ENCODE measurements around the gene MRPL10. TPM values are rescaled to one million over a fixed set of nuclear protein-coding genes. Genes with fewer than 3 reads are reported as not detected.
A peak's percentile ranks its signal among the peaks of the same experiment; 100 is the strongest.

The MRPL10 gene
- total RNA-seq, 3 donors from 2014 or later, result 35.0 to 43.5 (median 36.7) TPM

GRCh38 chr17:47820033-47820789, 11.1 kb downstream of the MRPL10 start:
- no peak for TF ChIP-seq POLR2A (IDR thresholded peaks at IDR 0.05)
- TF ChIP-seq POLR2AphosphoS5 (IDR thresholded peaks at IDR 0.05), result no peak
- TF ChIP-seq, protein P1, sequence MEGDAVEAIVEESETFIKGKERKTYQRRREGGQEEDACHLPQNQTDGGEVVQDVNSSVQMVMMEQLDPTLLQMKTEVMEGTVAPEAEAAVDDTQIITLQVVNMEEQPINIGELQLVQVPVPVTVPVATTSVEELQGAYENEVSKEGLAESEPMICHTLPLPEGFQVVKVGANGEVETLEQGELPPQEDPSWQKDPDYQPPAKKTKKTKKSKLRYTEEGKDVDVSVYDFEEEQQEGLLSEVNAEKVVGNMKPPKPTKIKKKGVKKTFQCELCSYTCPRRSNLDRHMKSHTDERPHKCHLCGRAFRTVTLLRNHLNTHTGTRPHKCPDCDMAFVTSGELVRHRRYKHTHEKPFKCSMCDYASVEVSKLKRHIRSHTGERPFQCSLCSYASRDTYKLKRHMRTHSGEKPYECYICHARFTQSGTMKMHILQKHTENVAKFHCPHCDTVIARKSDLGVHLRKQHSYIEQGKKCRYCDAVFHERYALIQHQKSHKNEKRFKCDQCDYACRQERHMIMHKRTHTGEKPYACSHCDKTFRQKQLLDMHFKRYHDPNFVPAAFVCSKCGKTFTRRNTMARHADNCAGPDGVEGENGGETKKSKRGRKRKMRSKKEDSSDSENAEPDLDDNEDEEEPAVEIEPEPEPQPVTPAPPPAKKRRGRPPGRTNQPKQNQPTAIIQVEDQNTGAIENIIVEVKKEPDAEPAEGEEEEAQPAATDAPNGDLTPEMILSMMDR (IDR thresholded peaks at IDR 0.05), result no peak
- Histone ChIP-seq H3K4me1 (peaks cover 0 to 7% of the 10 kb centered on the region in 2 donors), H3K9me3 (no peaks in the 10 kb centered on the region), H3K27me3 (no peaks in the 10 kb centered on the region), H3K27ac (no peak overlapping the region), H3K36me3 (no peaks in the 10 kb centered on the region), H3K4me3 (peak overlapping the region in 1 of 3 donors; percentile 74)
- DNase-seq (ENCODE audit: low spot score in 2 of 2), result no peak
- intact Hi-C loops (cut with DNase I; ENCODE audit: low total_unique reads), result no loop called here

DNA sequence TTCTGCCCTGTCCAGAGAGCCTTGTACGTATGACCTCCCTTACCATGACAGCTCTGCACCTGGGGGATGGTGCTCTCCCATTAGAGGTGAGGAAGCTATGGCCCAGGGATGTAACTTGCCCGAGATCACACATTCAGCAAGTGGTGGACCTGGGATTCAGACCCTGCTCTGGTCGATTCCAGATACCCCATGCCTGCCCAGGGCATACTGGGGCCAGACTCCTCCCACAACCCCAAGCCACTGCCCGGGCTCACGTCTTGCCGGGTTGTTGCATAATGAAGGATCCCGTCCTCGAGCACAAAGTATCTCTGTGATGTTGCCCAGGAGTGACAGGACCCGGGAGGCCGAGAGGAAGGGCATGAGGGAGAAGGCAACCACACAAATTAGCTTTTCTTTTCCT, 11.9 kb downstream of the MRPL10 start:
- H3K4me1 ChIP-seq, result peaks cover 0 to 7% of the 10 kb centered on the region in 2 donors
- no peaks in the 10 kb centered on the region for H3K27me3 ChIP-seq
- no peak for TF ChIP-seq POLR2AphosphoS5 (IDR thresholded peaks at IDR 0.05)
- no peak overlapping the region for H3K27ac ChIP-seq
- intact Hi-C loops (cut with DNase I; ENCODE audit: low total_unique reads), result no loop called here
- no peaks in the 10 kb centered on the region for H3K36me3 ChIP-seq
- H3K9me3 ChIP-seq, result no peaks in the 10 kb centered on the region
- no peak for DNase-seq (ENCODE audit: low spot score in 2 of 2)
- H3K4me3 ChIP-seq, result no peak overlapping the region

GRCh38 chr17:47818002-47818695, 13.2 kb downstream of the MRPL10 start:
- no peak for DNase-seq (ENCODE audit: low spot score in 2 of 2)
- H3K4me1 ChIP-seq, result peaks cover 0 to 7% of the 10 kb centered on the region in 2 donors
- no peaks in the 10 kb centered on the region for H3K36me3 ChIP-seq
- no peaks in the 10 kb centered on the region for H3K27me3 ChIP-seq
- H3K27ac ChIP-seq, result no peak overlapping the region
- H3K4me3 ChIP-seq, result no peak overlapping the region
- H3K9me3 ChIP-seq, result no peaks in the 10 kb centered on the region
- TF ChIP-seq, protein P1 (IDR thresholded peaks at IDR 0.05), result no peak
- TF ChIP-seq POLR2AphosphoS5 (IDR thresholded peaks at IDR 0.05), result no peak
- TF ChIP-seq POLR2A (IDR thresholded peaks at IDR 0.05), result no peak
- intact Hi-C loops (cut with DNase I; ENCODE audit: low total_unique reads), result no loop called here

DNA sequence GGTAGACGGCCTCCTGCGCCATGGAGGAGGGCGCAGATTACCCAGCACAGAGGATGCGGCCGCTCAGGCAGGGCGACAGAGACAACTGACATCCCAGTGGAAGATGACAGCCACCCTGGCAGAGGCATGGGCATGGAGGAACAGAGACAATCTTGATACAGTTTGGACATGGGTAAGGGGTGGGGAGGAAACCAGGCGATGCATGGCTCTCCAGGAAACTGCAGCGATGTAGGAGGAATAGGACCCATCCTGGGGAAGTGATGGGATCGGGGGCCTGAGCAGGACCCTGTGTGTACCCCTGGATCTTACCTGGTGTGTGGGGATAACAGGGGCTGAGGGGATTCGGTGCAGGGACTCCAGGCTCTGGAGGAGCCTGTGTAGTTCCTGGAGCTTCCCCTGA, 14.4 kb downstream of the MRPL10 start:
- TF ChIP-seq POLR2AphosphoS5 (IDR thresholded peaks at IDR 0.05) (no peak), POLR2A (IDR thresholded peaks at IDR 0.05) (no peak)
- TF ChIP-seq, protein P1 (IDR thresholded peaks at IDR 0.05), result no peak
- Histone ChIP-seq H3K9me3 (no peaks in the 10 kb centered on the region), H3K4me1 (peaks cover 0 to 7% of the 10 kb centered on the region in 2 donors), H3K4me3 (no peak overlapping the region), H3K27ac (no peak overlapping the region), H3K36me3 (no peaks in the 10 kb centered on the region), H3K27me3 (no peaks in the 10 kb centered on the region)
- intact Hi-C loops (cut with DNase I; ENCODE audit: low total_unique reads), result no loop called here
- no peak for DNase-seq (ENCODE audit: low spot score in 2 of 2)

DNA sequence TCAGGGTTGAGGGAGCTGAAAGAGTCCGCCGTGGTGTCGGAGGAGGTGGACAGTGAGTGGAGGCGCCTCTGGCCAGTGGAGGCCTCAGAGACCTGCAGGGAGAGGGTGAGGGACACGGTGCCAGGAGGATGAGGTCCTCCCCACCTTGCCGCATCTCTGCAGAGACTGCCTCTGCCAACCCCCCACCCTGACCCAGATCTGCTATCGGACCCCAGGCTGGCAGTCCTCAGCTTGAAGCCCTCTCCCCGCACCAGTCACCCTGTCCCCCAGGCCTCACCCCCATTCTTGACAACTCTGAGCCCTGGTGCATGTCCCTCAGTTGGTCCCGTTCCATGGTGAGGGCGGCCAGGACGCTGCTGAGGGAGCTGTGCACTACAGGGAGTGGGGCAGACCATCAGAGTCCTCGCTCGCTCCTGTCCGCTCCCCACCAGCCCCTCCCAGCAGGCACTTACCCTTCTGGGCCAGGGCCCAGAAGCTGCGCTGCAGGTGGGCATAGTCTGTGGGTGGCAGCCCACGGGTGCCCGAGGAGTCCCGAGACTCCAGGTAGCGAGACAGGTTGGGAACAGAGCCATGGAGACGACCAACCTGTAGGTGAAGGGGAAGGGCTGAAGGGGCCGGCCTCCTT, 15.1 kb downstream of the MRPL10 start:
- Histone ChIP-seq H3K9me3 (no peaks in the 10 kb centered on the region), H3K36me3 (no peaks in the 10 kb centered on the region), H3K4me1 (peaks cover 0 to 7% of the 10 kb centered on the region in 2 donors), H3K27me3 (no peaks in the 10 kb centered on the region), H3K27ac (no peak overlapping the region), H3K4me3 (no peak overlapping the region)
- intact Hi-C loops (cut with DNase I; ENCODE audit: low total_unique reads), result no loop called here
- TF ChIP-seq POLR2A (IDR thresholded peaks at IDR 0.05) (no peak), POLR2AphosphoS5 (IDR thresholded peaks at IDR 0.05) (no peak)
- TF ChIP-seq, protein P1 (IDR thresholded peaks at IDR 0.05), result no peak
- no peak for DNase-seq (ENCODE audit: low spot score in 2 of 2)

Data from breast epithelium (tissue), 4 donors.